ENCODE results near the gene LPCAT3.

Gene LPCAT3

GRCh38 chr12:6929466-6930452, 88.5 kb downstream of the LPCAT3 start:
- peak overlapping the region; percentile 100 for H3K27ac ChIP-seq
- TF ChIP-seq ZFX (IDR thresholded peaks at IDR 0.05; ENCODE audit: borderline replicate concordance), result no peak
- no peak for TF ChIP-seq CTCF (IDR thresholded peaks at IDR 0.05)

- H3K27ac ChIP-seq, result peak overlapping the region; percentile 100
Observed at GRCh38 chr12:6928703-6929407, 89.4 kb downstream of the LPCAT3 start.

GRCh38 chr12:6928022-6928702, 90.1 kb downstream of the LPCAT3 start:
- H3K27ac ChIP-seq, result peak overlapping the region; percentile 100
- TF ChIP-seq ZFX (IDR thresholded peaks at IDR 0.05; ENCODE audit: borderline replicate concordance) (no peak), CTCF (IDR thresholded peaks at IDR 0.05) (no peak)

More at GRCh38 chr12:6928703-6929407, 89.4 kb downstream of the LPCAT3 start:
- no peak for TF ChIP-seq ZFX (IDR thresholded peaks at IDR 0.05; ENCODE audit: borderline replicate concordance)
- no peak for TF ChIP-seq CTCF (IDR thresholded peaks at IDR 0.05)

GRCh38 chr12:6927379-6928021, 90.8 kb downstream of the LPCAT3 start, which contains the start of gene ATN1:
ATN1 (plus strand) TSS chr12:6927959; CDS start chr12:6934002, 6,043 bp downstream.
- TF ChIP-seq ZFX (IDR thresholded peaks at IDR 0.05; ENCODE audit: borderline replicate concordance) (no peak), CTCF (IDR thresholded peaks at IDR 0.05) (no peak)
- H3K27ac ChIP-seq, result peak within 1 kb of the TSS; percentile 100
